ENCODE measurements around the gene PFDN1.
"Not testable (repeated sequence)": the region's sequence is repeated elsewhere in the genome, so short reads cannot be mapped to it uniquely, and the experiment has no call there.

The PFDN1 gene

GRCh38 chr5:140302786-140303639 lies at the start of gene PFDN1:
Gene PFDN1 (minus strand): TSS chr5:140303101. CDS start chr5:140303073, 28 bp downstream.
- DNase-seq (ENCODE audit: low read depth) = peak; percentile 90

DNA sequence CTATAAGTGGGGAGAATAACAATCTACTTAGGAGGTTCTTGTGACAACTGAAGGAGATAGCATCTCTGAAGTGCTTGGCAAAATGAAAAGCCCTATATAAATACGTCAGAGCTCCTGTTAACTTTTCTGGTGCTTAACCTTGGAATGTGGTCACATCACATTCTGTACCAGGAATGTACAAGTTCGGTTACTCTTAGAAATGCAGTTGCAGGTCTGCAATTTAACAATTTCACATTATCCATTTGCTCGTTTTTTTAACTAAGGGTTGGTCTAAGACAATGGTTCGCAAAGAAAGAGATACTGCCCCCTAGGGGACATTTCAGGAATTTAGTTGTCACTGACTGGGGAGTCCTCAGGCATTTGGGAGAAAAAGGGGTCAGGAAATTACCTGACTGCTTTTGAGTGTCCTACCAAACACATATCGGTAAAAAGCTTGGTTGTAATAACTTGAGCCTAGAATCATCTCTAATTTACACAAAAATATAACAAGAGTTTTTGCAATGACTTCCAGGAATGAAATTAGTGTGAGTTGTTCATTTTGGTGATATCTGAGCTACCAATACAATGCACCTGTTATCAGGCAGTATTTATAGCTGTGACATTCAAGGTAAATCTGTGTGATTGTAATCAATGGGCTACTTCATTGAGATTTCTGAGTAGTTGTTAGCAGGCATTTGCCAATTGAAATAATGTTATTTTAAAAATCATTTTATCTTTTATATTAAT lies 48.9 kb upstream of the PFDN1 start:
- DNase-seq (ENCODE audit: low read depth) = peak; percentile 61

- no peak for DNase-seq (ENCODE audit: low read depth)
Observed at GRCh38 chr5:140349244-140349643, 46.3 kb upstream of the PFDN1 start.

DNA sequence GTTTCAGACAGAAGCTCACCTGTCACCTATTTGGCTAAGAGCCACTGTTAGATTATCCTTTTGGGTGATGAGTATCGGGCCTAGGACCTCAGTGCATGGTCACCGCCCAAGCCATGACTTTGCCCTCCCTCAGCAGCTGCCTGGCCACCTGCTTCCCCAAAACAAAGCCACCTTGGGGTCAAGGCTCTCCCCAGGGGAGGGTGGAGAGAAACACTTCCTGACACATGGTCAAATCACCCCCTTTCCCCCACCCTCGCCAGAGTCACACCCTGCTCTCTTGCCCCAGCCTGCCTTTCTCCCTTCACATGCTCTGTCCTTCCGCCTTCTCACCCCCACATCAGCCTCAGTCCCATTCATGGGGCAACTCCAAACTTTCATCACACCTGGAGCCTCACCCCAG lies 45.2 kb upstream of the PFDN1 start:
- DNase-seq (ENCODE audit: low read depth) = no peak

DNA sequence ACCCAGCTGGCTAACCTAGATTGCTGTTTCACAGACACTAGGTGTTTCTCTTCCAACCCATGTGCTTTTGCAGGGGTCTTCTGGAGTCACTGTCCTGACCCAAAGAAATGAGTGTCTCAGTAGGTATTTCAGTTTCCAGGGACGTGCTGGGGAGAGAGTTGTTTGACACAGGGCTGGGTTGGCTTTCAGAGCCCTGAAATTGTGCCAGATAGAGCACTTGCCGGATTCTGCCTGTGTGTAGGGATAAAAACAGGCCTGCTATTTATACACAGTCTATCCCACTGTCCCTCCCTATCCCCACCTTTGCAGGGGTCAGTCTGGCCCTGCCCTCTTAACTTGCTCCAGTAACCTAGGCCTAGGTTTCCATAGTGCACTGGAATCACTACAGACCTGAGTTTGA lies 44.5 kb upstream of the PFDN1 start:
- no peak for DNase-seq (ENCODE audit: low read depth)

DNA sequence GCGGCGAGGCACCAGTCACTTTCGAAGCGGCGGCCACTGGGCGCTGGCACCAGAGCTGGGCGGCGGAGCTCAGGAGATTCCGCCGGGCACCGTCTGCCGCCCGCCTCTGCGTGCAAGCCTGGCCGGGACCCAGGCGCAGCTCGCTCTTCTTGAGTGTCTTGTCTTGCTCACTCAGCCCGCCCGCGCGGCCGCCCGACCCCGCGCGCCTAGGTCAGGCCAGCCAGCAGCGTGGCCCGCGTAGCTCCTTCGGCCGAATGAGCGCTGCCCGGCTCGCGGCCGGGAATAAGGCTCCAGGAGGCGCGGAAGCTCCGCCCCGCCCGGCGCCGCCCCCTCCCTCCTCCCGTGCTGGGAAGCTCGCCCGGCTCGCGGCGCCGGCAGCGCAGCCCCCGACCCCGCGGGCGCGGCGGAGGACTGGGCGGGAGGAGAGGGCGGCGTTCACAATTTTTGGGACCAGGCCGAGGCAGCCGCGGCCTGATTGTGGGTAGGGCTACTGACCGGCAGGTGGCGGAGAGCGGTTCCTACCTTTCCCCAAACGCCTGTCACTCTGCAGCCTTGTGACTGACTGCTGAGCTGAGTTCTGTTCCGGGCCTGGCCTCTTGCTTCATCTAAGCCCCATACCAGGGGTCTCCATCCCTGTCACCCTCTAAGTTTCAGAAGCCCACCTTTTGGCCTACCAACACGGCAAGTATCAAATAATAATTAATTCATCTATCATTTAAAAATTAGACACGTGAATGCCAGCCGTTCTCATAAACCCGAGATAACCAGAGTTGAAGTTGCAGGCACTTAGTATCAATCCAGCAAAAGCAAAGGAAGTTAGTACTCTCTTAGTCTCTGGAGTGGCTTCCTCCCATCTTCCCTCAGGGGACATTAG lies 43.7 kb upstream of the PFDN1 start, which contains the start of gene HBEGF:
Gene HBEGF, minus strand, starts transcription at position 256 of the 874 bp plus-strand sequence. CDS start 275 bp downstream, outside the sequence.
- DNase-seq (ENCODE audit: low read depth) = peak; percentile 50

DNA sequence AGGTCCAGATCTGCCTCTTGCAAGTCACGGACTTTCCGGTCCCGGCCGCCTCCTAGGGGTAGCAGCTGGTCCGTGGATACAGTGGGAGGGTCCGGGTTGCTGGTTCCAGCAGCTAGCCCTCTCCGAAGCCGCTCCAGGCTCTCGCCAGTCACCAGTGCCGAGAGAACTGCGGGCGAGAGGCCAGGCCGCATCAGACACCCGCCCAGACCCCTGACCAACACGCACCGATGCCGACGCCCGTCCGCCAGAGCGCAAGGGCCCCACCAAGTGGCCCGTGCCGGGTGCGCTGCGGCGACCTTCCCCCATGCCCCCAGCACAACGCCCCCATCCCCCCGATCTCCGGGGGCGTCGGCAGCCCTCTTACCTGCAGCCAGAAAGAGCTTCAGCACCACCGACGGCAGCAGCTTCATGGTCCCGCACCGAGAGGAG lies 43.0 kb upstream of the PFDN1 start:
- peak; percentile 43 for DNase-seq (ENCODE audit: low read depth)

- DNase-seq (ENCODE audit: low read depth) = no peak
Observed at GRCh38 chr5:140344683-140345423, 42.0 kb upstream of the PFDN1 start.

DNA sequence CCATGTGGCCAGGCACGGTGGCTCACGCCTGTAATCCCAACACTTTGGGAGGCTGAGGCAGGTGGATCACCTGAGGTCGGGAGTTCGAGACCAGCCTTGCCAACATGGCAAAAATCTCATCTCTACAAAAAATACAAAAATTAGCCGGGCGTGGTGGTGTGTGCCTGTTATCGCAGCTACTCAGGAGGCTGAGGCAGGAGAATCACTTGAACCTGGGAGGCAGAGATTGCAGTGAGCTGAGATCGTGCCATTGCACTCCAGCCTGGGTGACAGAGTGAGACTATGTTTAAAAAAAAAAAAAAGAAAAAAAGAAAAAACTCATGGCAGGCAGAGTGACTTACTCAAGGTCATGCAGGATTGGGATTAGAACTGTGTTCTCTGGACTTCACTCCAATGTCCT lies 40.9 kb upstream of the PFDN1 start:
- DNase-seq (ENCODE audit: low read depth) = not testable (repeated sequence)

- no peak for DNase-seq (ENCODE audit: low read depth)
Observed at GRCh38 chr5:140342896-140343295, 40.0 kb upstream of the PFDN1 start.

GRCh38 chr5:140342287-140342686 lies 39.4 kb upstream of the PFDN1 start:
- DNase-seq (ENCODE audit: low read depth) = no peak

GRCh38 chr5:140341591-140341990 lies 38.7 kb upstream of the PFDN1 start:
- no peak for DNase-seq (ENCODE audit: low read depth)

GRCh38 chr5:140340605-140341121 lies 37.8 kb upstream of the PFDN1 start:
- no peak for DNase-seq (ENCODE audit: low read depth)

DNA sequence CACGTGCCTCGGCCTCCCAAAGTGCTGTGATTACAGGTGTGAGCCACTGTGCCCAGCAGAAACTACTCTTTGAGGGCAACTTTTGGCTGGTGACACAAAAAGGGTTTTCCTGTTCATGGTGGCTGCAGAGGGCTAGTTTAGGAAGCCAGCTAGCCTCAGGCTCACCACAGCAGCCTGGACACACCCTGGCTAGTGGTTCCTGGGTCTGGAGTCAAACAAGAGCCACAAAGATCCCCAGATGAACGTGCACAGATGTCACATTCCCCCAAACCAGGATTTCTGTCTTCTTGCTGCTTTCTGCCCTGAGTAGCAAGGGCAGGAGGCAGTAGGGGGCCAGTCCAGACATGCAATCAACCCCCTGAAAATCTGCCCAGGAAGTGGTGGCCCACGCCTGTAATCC lies 36.7 kb upstream of the PFDN1 start:
- no peak for DNase-seq (ENCODE audit: low read depth)

DNA sequence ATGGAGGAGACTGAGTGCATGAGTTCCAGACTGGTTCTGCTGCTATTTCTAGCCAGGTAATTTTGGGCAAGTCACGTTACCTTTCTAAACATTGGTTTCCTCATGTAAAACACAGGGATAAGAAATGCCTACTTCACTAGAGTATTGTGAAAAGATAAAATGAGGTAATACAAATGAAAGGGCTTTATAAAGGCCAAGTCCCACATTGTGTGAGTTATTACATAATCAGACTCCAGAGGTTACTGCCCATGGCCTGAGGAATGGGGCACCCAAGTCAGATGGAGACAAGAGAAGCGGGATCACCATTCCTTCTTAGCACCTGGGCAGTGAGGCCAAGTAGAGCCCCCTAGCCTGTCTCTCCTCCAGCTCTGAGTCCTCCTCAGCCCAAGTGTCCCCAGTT lies 36.0 kb upstream of the PFDN1 start:
- no peak for DNase-seq (ENCODE audit: low read depth)

DNA sequence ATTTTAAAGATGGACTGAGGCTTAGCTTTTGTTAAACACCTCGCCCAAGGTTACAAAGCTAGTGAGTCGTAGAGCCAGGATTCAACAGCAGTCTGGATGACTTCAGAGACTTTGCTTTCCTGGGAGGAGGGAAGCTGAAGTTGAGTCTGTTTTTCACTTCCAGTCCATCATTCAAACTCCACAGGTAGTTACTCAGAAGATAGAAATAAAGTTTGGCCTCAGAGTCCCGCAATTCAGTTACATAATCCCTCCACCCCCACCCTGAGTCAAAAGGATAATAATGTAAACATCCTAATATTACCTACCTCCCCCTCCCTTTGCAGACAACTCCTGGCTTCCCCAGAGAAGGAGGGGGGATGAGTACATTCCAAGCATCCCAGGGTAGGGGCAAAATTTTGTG lies 35.4 kb upstream of the PFDN1 start:
- peak; percentile 36 for DNase-seq (ENCODE audit: low read depth)

DNA sequence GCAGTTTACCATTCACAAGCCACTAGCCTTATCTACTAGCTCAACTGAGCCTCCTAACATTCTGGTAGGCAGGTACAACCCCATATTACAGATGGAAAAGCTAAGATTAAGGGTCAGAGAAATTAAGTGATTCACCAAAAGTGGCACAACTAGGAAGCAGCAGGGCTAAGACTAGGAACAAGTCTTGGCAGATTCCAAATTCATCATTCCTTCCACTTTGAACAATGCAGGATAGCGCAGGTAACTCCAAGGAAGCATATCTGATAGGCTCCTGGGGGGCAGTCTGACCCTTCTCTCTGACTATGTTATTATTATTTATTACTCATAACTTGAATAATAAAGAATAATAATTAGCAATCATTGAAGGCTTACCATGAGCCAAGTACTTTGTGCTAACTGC lies 35.0 kb upstream of the PFDN1 start:
- DNase-seq (ENCODE audit: low read depth) = no peak

- peak; percentile 24 for DNase-seq (ENCODE audit: low read depth)
Observed at GRCh38 chr5:140336388-140336787, 33.5 kb upstream of the PFDN1 start.

- DNase-seq (ENCODE audit: low read depth) = no peak
Observed at GRCh38 chr5:140331638-140332037, 28.7 kb upstream of the PFDN1 start.

DNA sequence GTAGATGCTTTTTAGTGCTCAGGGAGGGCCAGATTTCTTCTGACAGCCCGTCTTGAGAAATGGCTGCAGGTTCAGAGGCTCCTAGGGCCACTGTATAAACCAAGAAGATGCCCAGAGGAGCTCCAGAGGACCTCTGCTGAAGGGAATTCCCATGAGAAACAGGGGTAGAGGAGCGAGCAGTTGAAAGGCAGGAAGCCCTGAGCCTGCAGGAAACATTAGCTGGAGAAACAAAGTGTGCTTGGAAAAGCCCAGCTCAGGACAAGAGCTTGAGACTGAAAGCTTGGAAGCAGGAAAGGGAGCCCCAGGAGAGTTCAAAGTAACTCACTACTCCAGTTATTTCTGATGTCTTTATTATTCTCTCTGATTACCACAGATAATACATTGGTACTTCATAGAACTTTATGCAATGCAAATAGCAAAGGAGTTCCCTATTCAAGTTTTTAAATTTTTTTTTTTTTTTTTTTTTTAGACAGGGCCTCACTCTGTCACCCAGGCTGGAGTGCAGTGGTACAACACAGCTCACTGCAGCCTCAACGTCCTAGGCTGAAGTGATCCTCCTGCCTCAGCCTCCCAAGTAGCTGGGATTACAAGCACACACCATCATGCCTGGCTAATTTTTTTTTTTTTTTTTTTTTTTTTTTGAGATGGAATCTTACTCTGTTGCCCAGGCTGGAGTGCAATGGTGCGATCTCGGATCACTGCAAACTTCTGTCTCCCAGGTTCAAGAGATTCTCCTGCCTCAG lies 27.0 kb upstream of the PFDN1 start:
- no peak for DNase-seq (ENCODE audit: low read depth)

Data from amniotic epithelial cell (primary cell).